SK-N-MC (cell line): ENCODE data around the gene UGGT1.

Experiments
- EZH2 ChIP-seq: fragments of 200-600 bp; sonication (generic); IDR thresholded peaks from one replicate; pipeline ENCODE4 v1.6.1; 2017; ENCODE audit warnings: antibody characterized with exemption
- FOXP2 ChIP-seq: optimal IDR thresholded peaks from 2 replicates; pipeline ENCODE3; 2011; ENCODE audit warnings: mild to moderate bottlenecking, moderate library complexity; ENCODE audit not compliant: insufficient read depth; ENCODE audit errors: extremely low read length, control extremely low read depth
- POLR2AphosphoS5 ChIP-seq: IDR thresholded peaks from 2 replicates; pipeline ENCODE4 v1.6.1; 2012; ENCODE audit warnings: mild to moderate bottlenecking, low read depth, low read length, borderline replicate concordance

DNA sequence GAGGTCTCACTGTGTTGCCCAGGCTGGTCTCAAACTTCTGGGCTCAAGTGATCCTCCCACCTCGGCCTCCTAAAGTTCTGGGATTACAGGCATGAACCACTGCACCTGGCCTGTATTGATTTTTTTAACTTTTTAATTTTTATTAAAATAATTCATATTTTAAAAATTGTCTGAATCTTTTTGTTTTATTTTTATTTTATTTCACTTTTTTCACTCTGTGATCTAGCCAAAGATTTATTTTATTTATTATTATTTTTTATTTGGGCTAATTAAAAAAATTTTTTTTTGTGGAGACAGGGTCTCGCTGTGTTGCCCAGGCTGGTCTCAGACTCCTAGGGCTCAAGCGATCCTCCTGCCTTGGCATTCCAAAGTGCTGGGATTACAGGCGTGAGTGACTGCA lies 14.1 kb downstream of the UGGT1 start:
- TF ChIP-seq EZH2 (no peak), POLR2AphosphoS5 (no peak), FOXP2 (no peak)
